Smooth muscle cell (in vitro differentiated cells): ENCODE measurements around the gene ATF1. TPM values are rescaled to one million over a fixed set of nuclear protein-coding genes. Genes with fewer than 3 reads are reported as not detected.
"Not testable (repeated sequence)": the region's sequence is repeated elsewhere in the genome, so short reads cannot be mapped to it uniquely, and the experiment has no call there.

Experiments used
- DNase-seq: peaks from one replicate; lab custom pipeline; 2025; ENCODE audit not compliant: unreplicated experiment; lab: John Stamatoyannopoulos, UW
- H2AFZ ChIP-seq: fragments of 200-600 bp; sonication (generic); 2 replicates; pipeline ENCODE4 v1.6.0; 2016; ENCODE audit warnings: antibody characterized with exemption, low read depth, mild to moderate bottlenecking
- H3F3A ChIP-seq: fragments of 200-600 bp; sonication (generic); 2 replicates; pipeline ENCODE4 v1.6.0; 2017; ENCODE audit warnings: antibody characterized with exemption, low read depth
- H3K27ac ChIP-seq: fragments of 200-600 bp; sonication (generic); 2 replicates; pipeline ENCODE4 v1.5.1; 2016; ENCODE audit warnings: low read depth, mild to moderate bottlenecking
- H3K27me3 ChIP-seq: fragments of 200-600 bp; sonication (generic); 2 replicates; pipeline ENCODE4 v1.6.1; 2016; ENCODE audit warnings: low read depth, mild to moderate bottlenecking
- H3K36me3 ChIP-seq: fragments of 200-600 bp; sonication (generic); 2 replicates; pipeline ENCODE4 v1.5.1; 2016; ENCODE audit warnings: low read depth
- H3K4me1 ChIP-seq: fragments of 200-600 bp; sonication (generic); 2 replicates; pipeline ENCODE4 v1.5.1; 2016; ENCODE audit warnings: low read depth
- H3K4me2 ChIP-seq: fragments of 200-600 bp; sonication (generic); 2 replicates; pipeline ENCODE4 v1.6.0; 2016; ENCODE audit warnings: mild to moderate bottlenecking
- H3K4me3 ChIP-seq: fragments of 200-600 bp; sonication (generic); 2 replicates; pipeline ENCODE4 v1.5.1; 2016; ENCODE audit warnings: mild to moderate bottlenecking
- H3K79me2 ChIP-seq: fragments of 200-600 bp; sonication (generic); 2 replicates; pipeline ENCODE4 v1.6.0; 2016; ENCODE audit warnings: low read depth, mild to moderate bottlenecking
- H3K9ac ChIP-seq: fragments of 200-600 bp; sonication (generic); 2 replicates; pipeline ENCODE4 v1.6.0; 2016; ENCODE audit warnings: low read depth
- H3K9me3 ChIP-seq: fragments of 200-600 bp; sonication (generic); replicated peaks from 2 replicates; pipeline ENCODE4 v1.5.1; 2016; ENCODE audit warnings: low read depth
- H4K20me1 ChIP-seq: fragments of 200-600 bp; sonication (generic); 2 replicates; pipeline ENCODE4 v1.6.0; 2016; ENCODE audit warnings: low read depth
- whole genome bisulfite sequencing: methylation state at CpG from one replicate; pipeline ENCODE4 v1.1.7; 2016; ENCODE audit warnings: low lambda C conversion rate; 5-methylcytosine and 5-hydroxymethylcytosine counted together
- polyA plus RNA-seq: library from polyadenylated mRNA; unstranded; fragments of >200 nt; fragmentation: Nextera tagmentation; extraction: Ambion mirVana; gene quantifications from 2 replicates; pipeline ENCODE4 v1.2.1, GENCODE V29; 2016
- total RNA-seq: library from RNA; depleted of rRNA; stranded (reverse); fragments of >200 nt; gene quantifications from 2 replicates; pipeline ENCODE4 v1.2.3, GENCODE V29; 2014
- TF ChIP-seq, protein P1 (sequence below): fragments of 200-600 bp; sonication (generic); IDR thresholded peaks from 2 replicates; pipeline ENCODE4 v1.5.1; 2017; ENCODE audit warnings: borderline replicate concordance, mild to moderate bottlenecking, antibody characterized with exemption; ENCODE audit not compliant: insufficient read depth, poor library complexity, severe bottlenecking

Gene ATF1
- total and polyA plus RNA-seq, 2 experiments from 2014 or later = 20.7 to 28.4 TPM

DNA sequence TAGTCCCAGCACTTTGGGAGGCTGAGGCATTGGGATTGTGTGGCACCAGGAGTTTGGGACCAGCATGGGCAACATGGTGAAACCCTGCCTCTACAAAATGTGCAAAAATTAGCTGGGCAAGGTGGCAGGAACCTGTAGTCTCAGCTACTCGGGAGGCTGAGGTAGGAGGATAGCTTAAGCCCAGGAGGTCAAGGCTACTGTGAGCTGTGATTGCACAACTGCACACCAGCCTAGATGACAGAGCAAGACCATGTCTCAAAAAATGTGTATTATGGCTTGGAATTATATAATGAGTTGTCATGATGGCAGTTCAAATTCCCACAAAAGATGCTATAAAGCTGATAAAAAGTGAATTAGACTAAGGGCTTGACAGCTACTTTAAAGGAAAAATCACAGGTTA is 58.2 kb downstream of the ATF1 start:
- no peaks in the 10 kb centered on the region for H3K27me3 ChIP-seq
- H3K9ac ChIP-seq = no peak overlapping the region
- WGBS = 100% methylated on average over 1 of the region's 1 CpG
- H2AFZ ChIP-seq = no peak overlapping the region
- TF ChIP-seq, protein P1, sequence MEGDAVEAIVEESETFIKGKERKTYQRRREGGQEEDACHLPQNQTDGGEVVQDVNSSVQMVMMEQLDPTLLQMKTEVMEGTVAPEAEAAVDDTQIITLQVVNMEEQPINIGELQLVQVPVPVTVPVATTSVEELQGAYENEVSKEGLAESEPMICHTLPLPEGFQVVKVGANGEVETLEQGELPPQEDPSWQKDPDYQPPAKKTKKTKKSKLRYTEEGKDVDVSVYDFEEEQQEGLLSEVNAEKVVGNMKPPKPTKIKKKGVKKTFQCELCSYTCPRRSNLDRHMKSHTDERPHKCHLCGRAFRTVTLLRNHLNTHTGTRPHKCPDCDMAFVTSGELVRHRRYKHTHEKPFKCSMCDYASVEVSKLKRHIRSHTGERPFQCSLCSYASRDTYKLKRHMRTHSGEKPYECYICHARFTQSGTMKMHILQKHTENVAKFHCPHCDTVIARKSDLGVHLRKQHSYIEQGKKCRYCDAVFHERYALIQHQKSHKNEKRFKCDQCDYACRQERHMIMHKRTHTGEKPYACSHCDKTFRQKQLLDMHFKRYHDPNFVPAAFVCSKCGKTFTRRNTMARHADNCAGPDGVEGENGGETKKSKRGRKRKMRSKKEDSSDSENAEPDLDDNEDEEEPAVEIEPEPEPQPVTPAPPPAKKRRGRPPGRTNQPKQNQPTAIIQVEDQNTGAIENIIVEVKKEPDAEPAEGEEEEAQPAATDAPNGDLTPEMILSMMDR = no peak
- H3K4me3 ChIP-seq = no peak overlapping the region
- DNase-seq = no peak
- H3K27ac ChIP-seq = no peak overlapping the region
- no peaks in the 10 kb centered on the region for H4K20me1 ChIP-seq
- H3K4me2 ChIP-seq = no peak overlapping the region
- peaks cover 8% of the 10 kb centered on the region for H3K36me3 ChIP-seq
- peaks cover 4% of the 10 kb centered on the region for H3F3A ChIP-seq
- H3K79me2 ChIP-seq = no peaks in the 10 kb centered on the region
- no peaks in the 10 kb centered on the region for H3K4me1 ChIP-seq
- no peaks in the 10 kb centered on the region for H3K9me3 ChIP-seq

DNA sequence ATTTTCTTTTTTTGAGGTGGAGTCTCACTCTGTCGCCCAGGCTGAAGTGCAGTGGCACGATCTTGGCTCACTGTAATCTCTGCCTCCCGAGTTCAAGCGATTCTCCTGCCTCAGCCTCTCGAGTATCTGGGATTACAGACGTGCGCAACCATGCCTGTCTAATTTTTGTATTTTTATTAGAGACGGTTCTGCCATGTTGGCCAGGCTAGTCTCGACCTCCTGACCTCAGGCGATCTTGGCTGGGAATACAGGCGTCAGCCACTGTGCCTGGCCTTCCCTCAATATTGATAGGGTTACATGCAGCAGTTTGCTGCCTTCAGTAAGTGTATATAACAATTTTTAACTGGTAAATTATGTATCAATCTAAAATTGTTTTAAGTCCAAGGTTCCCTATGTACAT is 59.8 kb downstream of the ATF1 start:
- H3F3A ChIP-seq, H3K36me3 ChIP-seq, H3K4me3 ChIP-seq, H3K79me2 ChIP-seq, H3K9me3 ChIP-seq, H3K4me2 ChIP-seq, H3K27ac ChIP-seq, H2AFZ ChIP-seq, H4K20me1 ChIP-seq, H3K9ac ChIP-seq, H3K27me3 ChIP-seq, H3K4me1 ChIP-seq, DNase-seq: not testable (repeated sequence)
- WGBS = 96% methylated on average over 11 of the region's 11 CpGs

DNA sequence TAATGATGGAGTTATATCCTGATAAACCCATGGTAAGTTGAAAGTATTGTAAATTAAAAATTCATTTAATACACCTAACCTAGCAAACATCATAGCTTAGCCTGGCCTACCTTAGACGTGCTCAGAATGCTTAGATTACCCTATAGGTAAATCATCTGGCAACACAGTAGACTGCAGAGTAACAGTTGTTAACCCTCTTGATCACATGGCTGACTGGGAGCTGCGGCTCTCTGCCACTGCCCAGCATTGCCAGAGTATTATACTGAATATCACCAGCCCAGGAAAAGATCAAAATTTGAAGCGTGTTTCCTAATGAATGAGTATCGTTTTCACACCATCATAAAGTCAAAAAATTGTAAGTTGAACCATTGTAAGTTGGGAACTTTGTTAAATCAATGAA is 61.0 kb downstream of the ATF1 start:
- Histone ChIP-seq H3K9me3 (no peaks in the 10 kb centered on the region), H3K4me3 (no peak overlapping the region), H3K4me1 (no peaks in the 10 kb centered on the region), H3F3A (peaks cover 4% of the 10 kb centered on the region), H3K9ac (no peak overlapping the region), H3K27me3 (no peaks in the 10 kb centered on the region), H4K20me1 (no peaks in the 10 kb centered on the region), H3K4me2 (no peak overlapping the region), H3K79me2 (no peaks in the 10 kb centered on the region), H3K27ac (peak overlapping the region; percentile 25), H2AFZ (no peak overlapping the region), H3K36me3 (no peaks in the 10 kb centered on the region)
- TF ChIP-seq, protein P1 = no peak
- 49% methylated on average over 4 of the region's 4 CpGs for WGBS
- DNase-seq = no peak

DNA sequence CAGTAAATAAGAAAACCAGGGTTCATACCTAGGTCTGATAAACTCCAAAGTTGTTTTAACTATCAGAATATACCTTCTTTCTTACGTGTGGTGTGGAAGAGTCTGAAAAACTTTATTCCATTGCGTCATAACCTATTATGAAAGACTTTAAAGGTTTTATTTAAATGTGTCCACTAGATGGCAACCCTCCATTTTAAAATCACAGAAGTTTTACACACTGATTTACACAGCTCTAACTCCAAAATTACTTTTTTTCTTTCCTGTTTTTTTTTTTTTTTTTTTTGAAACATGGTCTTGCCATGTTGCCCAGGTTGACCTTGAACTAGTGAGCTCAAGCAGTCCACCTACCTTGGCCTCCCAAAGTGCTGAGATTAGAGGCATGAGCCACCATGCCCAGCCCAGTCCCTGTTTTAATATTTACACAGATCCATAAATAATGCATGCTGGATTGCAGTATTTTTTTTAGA is 61.5 kb downstream of the ATF1 start:
- Histone ChIP-seq H3K27me3 (no peaks in the 10 kb centered on the region), H3K27ac (peak overlapping the region; percentile 25), H3K4me1 (no peaks in the 10 kb centered on the region), H3K9ac (no peak overlapping the region), H3K9me3 (no peaks in the 10 kb centered on the region), H3F3A (peaks cover 4% of the 10 kb centered on the region), H3K4me3 (no peak overlapping the region), H4K20me1 (no peaks in the 10 kb centered on the region), H3K36me3 (no peaks in the 10 kb centered on the region), H3K4me2 (no peak overlapping the region), H2AFZ (no peak overlapping the region), H3K79me2 (no peaks in the 10 kb centered on the region)
- no peak for DNase-seq
- WGBS = 31% methylated on average over 2 of the region's 2 CpGs
- TF ChIP-seq, protein P1 = peak; percentile 56
